Measurements from ENCODE around the gene SLC22A16.
"Not testable (repeated sequence)": the region's sequence is repeated elsewhere in the genome, so short reads cannot be mapped to it uniquely, and the experiment has no call there.

Gene SLC22A16

GRCh38 chr6:110490110-110490509 is 13.7 kb upstream of the SLC22A16 start:
- no peak for DNase-seq (ENCODE audit: low read depth)

DNA sequence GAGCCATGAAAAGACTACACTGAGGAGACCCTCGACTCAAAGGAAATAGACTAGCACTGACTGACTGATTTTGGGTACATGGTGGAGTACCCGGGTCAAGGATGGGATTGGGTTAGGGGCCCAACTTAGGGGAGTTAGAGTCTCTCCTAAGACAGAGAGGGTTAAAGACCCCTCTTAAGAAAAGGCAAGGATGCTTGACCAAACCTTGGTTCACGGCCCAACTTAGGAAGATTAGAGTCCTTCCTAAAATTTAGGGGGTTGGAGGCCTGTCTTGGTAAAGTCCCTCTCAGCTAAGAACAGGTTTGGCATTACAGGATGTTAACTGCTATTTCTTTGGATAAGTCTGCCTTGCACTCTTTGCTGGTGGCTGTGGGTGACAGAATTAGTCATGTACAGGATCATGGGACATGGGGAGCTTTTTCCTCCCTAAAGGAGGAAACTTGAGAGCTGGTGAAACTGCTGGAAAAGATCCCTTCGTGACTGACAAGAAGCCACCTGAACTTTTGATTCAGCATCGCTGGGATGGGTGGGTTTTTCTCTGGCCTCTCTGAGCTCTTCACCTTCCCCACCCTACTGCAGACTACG is 12.3 kb upstream of the SLC22A16 start:
- no peak for DNase-seq (ENCODE audit: low read depth)

GRCh38 chr6:110487968-110488381 is 11.6 kb upstream of the SLC22A16 start:
- DNase-seq (ENCODE audit: low read depth), result not testable (repeated sequence)

- DNase-seq (ENCODE audit: low read depth), result no peak
These were observed 10.3 kb upstream of the SLC22A16 start for GRCh38 chr6:110486756-110487155.

DNA sequence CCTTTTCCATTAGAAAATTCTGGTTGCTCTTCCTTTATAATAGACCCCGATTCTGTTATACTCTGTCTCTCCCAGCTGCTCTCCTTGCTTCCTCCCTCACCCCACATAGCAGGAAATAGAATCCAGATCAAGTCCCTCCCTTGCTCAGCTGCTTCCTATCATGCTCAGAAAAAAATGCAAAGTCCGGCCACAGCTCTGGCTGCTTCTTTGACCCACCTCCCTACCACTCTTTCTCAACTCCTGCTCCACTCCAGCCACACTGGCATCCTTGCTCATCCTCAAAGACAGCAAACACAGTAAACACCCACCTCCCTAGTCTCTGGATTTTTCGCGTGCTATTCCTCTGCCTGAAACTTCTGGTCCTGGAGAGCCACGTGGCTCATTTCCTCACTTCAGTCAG is 9.1 kb upstream of the SLC22A16 start:
- no peak for DNase-seq (ENCODE audit: low read depth)

- no peak for DNase-seq (ENCODE audit: low read depth)
These were observed 7.9 kb upstream of the SLC22A16 start for GRCh38 chr6:110484321-110484720.

- DNase-seq (ENCODE audit: low read depth), result no peak
These were observed 6.5 kb upstream of the SLC22A16 start for GRCh38 chr6:110482774-110483400.

DNA sequence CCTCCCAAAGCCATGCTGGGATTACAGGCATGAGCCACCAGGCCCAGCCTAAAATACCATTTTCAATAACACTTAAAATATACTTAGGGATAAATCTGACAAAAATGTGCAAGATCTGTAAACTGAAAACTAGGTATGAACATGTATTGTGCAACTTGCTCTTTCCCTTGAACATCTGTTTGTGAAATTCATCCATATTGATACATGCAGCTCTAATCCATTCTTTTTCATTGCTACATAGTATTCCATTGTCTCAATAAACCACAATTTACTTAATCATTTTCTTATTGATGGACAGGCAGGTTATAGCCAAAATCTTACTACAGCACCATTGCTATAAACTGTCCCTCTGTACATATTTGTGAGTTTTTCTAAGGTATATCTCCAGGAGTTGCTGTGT is 4.7 kb upstream of the SLC22A16 start:
- no peak for DNase-seq (ENCODE audit: low read depth)

DNA sequence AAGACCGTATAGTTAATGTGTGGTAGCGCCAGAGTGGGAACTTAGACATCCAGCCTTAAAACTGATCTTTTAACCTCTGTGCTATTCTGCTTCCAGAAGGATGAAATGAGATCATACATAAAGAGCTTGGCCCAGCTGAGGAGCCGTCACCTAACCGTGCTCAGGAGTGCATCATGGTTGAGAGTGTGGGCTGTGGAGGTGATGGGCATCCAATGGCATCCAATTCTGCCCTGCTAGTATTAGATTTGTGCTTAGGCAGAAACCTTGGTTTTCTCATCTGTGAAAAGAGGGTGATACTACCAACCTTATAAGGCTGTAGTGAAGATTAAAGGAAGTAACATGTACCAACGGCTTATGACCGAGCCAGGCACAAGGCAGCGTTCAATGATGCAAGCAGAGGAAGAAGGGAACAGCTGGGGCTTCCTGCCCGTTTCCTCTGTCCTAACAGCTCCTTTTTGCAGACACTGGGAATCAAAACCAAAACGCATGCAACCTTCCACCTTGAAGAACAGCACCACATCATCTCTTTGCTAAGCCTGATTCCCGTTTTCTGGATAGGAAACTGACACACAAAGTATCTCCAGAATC is 1.3 kb downstream of the SLC22A16 start:
- DNase-seq (ENCODE audit: low read depth), result no peak

GRCh38 chr6:110474500-110474899 is 1.9 kb downstream of the SLC22A16 start:
- DNase-seq (ENCODE audit: low read depth), result no peak

DNA sequence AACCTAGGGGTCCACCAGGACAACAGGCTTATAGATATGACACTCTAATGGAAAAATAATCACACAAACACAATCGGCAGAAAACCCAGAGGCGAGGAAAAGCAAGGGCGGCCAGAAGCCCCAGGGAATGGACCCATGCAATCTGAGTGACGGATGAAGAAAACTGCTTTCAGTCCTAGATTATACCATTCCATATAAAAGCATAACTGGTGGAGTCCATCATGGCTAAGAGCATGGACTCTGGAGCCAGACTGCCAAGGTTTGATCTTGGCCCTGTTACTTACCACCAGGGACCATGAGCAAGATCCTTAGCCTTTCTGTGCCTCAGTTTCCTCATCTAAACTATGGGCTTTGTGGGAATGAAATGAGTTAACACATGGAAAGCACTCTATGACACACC is 3.7 kb downstream of the SLC22A16 start:
- no peak for DNase-seq (ENCODE audit: low read depth)

DNA sequence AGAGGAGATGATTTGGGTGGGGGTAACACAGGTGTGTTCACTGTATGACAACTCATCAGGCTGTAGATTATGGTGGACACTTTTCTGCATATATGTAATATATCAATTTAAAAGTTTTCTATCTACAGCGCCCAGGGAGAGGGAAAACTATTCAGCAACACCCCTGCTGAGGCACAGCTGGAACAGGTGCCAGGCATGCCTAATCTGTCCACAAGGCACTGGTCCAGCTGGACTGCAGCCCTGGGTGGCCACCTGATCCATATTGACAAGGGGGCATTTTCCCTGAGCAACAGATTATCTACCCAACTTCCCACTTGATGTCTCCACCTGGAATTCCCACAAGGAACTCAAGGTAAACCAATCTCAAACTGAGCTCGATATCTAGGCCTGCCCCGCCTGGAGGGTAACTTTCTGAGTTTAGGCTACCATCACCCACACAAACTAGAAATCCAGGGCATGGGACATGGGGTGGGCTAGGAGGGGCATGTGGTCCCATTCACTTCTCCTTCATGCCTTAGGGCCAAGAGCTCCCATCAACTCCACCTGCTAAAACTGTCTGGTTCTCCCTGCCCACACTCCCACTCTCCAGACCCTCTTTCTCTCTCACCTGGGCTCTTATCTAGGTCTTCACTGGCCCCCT is 4.6 kb downstream of the SLC22A16 start:
- no peak for DNase-seq (ENCODE audit: low read depth)

GRCh38 chr6:110468731-110469130 is 7.7 kb downstream of the SLC22A16 start:
- no peak for DNase-seq (ENCODE audit: low read depth)

DNA sequence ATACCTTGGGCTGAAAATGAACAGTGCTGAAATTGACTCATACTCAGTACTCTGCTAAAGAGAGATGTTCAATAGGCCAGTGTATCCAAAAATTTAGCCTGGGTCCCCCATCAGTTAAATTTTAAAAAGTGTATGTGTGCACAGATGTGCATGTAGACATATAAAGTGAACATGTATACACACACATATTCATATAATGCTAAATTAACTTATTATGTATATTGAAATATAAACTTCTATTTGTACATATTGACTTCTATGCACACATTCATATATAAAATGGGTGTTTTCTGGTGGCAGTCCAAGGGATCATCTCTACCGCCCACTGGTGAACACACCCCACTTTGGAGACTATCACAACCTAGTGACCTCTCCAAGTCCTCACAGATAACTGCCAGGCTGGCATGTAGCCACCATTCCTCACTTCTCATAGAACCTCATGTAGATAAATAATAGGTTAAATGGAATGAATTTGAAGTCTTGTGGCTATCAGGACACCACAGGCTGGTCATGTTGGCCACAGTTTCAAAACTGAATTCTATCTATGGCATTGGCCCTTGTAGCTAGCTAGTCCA is 8.8 kb downstream of the SLC22A16 start:
- DNase-seq (ENCODE audit: low read depth), result no peak

DNA sequence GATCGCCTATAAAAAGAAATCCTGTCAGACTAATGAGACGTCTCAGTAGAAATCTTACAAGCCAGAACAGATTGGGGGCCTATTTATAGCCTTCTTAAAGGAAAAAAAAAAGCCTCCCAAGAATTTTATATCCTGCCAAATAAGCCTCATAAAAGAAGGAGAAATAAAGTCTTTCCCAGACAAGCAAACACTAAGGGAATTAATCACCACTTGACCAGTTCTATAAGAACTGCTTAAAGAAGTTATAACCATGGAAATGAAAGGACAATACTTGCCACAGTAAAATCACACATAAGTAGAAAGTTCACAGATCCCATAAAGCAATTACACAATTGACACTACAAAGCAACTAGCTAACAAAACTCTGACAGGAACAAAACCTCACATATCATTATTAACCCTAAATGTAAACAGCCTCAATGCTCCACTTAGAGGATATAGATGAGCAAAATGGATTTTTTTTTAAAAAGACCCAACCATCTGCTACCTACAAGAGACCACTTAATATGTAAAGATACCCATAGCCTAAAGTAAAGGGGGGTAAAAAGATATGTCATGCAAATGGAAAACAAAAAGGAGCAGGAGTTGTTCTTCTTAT is 13.4 kb downstream of the SLC22A16 start:
- DNase-seq (ENCODE audit: low read depth), result no peak

DNA sequence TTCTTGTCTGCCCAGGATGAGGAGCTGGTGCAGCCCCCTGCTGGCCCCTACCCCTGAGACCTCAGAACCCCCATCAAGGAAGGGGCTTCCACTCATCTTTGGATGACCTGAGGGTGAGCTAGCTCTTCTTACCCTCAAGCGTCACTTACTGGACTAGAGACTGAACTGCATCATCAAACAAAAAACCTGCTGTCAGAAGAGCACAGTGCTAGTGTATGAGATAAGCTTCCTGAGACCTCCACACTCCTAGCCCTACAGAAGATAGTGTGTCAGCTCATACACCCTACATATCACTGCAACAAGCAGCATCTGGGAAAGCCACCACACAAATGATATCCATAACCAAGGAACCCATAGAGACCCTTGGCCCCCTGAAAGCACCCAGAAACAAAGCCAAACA is 15.0 kb downstream of the SLC22A16 start:
- no peak for DNase-seq (ENCODE audit: low read depth)

GRCh38 chr6:110459137-110459536 is 17.3 kb downstream of the SLC22A16 start:
- DNase-seq (ENCODE audit: low read depth), result no peak

- DNase-seq (ENCODE audit: low read depth), result no peak
These were observed 17.9 kb downstream of the SLC22A16 start for GRCh38 chr6:110458476-110458875.

DNA sequence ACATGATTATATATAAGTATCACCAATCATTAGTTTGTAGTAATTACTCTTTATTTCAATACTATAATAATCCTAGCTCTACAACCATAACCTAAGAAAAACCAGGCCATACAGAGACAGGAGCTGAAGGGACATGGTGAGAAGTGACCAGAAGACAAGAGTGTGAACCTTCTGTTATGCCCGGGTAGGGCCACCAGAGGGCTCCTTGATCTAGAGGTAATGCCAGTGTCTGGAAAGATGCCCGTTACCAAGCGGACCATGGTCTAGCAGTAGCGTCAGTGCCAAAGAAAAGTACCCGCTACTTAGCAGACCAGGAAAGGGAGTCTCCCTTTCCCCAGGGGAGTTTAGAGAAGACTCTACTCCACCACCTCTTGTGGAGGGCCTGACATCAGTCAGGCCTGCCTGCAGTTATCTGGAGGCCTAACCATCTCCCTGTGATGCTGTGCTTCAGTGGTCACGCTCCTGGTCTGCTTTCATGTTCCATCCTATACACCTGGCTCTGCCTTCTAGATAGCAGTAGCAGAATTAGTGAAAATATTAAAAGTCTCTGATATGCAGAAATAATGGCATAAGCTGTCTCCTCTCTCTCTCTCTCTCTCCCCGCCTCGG is 18.7 kb downstream of the SLC22A16 start:
- peak; percentile 75 for DNase-seq (ENCODE audit: low read depth)

- DNase-seq (ENCODE audit: low read depth), result peak; percentile 26
These were observed 19.7 kb downstream of the SLC22A16 start for GRCh38 chr6:110456694-110457093.

DNA sequence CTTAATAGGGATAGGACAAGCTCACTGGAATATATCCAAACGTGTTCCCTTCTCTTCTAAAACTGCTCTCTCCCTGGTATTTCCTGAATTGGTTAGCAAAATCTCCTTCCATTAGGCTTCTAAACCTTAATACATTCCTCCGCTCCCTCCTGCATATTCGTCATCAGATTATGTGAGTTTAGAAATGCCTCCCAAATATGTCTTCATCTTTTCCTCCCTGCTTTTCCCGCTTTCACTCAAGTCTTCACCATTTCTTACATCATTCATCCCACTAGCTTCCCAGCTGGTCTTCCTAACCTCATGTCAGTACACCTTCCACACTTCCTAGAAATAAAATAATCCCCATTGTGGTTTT is 26.9 kb downstream of the SLC22A16 start:
- no peak for DNase-seq (ENCODE audit: low read depth)

DNA sequence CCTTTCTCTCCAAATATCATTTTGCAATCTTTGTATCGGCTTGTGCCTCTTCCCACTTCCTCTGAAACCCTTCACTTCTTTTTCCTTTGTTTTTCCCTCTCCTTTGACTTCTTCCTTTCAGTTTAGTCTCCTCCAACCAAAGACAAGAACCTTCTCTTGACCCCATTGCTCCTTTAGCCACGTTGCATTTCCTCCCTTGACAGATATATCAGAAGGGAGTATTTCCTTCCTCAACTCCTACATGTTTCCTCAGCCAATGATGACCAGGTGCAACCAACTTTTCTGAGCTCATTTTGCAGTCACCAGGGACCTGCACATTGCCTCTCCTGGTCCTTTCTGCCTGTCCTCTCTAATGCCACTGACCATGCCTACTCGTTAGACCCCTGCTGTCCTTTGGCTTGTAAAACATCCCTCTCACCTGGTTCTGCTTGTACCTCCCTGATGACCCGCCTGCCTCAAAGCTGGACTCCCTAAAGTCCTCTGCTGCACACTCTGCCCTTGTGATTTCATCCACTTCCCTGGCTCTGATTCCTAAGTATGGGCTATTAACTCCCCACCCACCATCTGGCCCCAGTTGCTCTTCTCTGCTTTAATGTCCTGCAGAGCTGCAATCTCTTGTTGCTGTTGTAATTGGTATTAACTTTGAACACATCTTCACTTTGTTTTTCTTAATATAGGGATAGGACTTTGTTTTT is 27.4 kb downstream of the SLC22A16 start:
- no peak for DNase-seq (ENCODE audit: low read depth)
